HG02571 (cell line): Measurements from ENCODE around the gene FASTK.
A peak's percentile ranks its signal among the peaks of the same experiment; 100 is the strongest.

Experiments
- ATAC-seq: cut with Tn5 transposase; IDR thresholded peaks from one replicate; pipeline ENCODE4 v1.9.1; 2021; ENCODE audit warnings: mild to moderate bottlenecking, moderate library complexity; ENCODE audit not compliant: unreplicated experiment

Gene FASTK

DNA sequence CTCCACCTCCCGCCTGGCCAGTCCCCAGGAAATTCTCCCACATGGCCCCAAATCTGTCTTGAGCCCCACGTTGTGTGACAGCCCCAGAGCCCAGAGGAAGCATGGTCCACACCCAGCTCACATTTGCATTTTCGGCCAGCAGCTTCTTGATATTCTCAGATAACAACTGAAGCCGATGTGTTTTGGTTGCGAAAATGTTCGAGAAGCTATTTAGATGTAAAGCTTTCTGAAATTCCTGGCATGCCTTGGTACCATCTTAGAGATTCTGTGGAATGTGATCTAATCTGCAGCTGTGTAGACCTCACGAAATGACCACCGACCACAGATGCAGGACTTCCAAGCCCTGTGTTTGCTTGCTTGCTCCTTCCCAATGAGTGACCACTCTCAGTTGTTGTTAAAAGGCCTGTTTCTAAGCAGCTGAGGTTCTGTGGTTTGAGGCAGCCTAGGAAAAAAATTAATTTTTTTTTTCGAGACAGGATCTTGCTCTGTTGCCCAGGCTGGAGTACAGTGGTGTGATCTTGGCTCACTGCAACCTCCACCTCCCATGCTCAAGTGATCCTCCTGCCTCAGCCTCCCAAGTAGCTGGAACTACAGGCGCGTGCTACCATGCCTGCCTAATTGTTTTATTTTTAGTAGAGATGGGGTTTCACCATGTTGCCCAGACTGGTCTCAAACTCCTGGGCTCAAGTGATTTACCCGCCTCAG lies 12.4 kb downstream of the FASTK start:
- ATAC-seq = no peak

GRCh38 chr7:151066273-151066974 lies 14.2 kb downstream of the FASTK start:
- ATAC-seq = no peak

DNA sequence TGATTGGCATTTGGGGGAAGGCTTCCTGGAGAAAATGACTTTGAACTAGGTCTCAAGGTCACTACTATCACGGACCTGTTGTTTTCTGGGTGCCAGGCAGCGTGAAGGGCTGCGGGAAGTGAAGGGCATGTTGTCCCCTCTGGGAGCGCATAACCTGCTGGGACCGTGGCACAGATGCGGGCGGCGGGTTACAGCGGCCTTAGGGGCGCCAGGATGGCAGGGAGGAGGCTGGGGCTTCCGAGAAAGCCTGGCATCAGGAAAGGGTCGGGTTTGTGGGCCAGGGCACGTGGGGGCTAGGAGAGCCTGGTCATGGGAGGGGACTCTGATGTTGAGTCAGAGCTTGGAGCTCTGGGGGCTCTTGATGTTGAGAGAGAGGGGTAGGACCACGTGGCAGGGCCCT lies 15.1 kb downstream of the FASTK start:
- no peak for ATAC-seq

- ATAC-seq = no peak
Measured at GRCh38 chr7:151064993-151065392, 15.6 kb downstream of the FASTK start.

DNA sequence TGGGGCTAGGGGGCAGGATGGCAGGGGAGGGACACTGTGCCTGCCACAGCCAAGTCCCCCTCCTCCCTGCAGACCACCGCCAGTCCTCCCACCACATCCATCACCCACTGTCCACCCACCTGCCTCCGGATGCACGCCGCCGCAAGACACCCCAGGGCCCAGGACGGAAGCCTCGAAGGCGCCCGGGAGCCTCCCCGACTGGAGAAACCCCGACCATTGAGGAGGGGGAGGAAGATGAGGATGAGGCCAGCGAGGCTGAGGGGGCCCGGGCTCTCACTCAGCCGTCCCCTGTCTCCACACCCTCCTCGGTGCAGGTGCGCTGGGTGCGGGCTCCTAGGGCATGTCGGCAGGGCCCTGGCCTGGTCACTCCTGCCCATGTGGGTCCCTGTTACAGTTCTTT lies 16.2 kb downstream of the FASTK start:
- no peak for ATAC-seq

GRCh38 chr7:151063212-151063561 lies 17.4 kb downstream of the FASTK start:
- ATAC-seq = no peak

DNA sequence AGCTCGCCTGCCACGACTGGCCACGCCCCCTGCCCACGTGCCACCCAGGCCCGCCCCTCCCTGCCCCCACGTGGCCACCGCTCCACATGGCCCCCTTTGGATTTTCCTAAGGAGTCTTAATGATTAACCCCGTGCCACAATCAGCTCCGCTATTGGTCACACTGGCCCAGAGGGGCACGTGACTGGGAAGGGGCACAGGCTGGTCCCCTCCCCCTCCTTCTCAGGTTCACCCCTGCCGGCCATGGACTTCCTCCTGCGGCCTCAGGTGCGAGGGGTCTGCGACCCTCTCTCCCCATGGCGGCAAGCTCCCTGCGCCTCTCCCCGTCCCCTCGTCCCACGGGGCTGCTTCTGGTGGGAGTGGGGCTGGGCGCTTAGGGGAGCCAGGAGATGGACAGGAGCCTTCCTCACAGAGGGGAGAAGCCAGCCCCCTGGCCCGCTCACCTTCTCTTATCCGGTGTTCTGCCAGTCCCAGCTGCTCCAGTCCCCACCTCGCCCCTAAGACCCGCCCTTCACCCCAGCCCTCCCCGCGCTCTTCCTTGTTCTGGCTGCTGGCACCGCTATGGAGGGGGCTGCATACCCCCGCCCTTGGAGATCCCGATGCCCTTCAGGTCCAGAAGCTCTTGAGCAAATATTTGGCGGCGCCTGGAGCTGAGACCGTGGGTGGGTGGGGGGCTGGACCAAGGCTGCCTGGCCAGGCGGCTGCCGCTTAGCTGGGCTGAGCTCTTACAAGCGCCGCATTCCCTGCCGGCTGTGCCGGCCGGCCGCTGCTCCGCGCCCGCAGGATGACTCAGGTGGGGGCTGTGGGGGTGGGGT lies 18.0 kb downstream of the FASTK start:
- no peak for ATAC-seq

DNA sequence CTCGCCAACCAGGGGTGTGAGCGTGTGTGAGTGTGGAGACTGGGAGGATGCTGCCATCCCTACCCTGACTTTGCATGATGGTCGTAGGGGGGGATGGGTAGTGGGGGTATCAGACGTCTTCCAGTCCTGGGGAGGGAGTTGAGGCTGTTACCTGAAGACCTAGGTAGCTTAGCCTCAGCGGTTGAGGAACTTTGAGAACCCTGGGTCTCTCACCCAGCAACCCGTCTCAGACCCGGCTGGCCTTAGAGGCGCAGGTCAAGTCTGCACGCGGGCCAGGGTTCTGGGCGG lies 18.6 kb downstream of the FASTK start:
- no peak for ATAC-seq

- ATAC-seq = no peak
Measured at GRCh38 chr7:151061213-151062110, 19.1 kb downstream of the FASTK start.

DNA sequence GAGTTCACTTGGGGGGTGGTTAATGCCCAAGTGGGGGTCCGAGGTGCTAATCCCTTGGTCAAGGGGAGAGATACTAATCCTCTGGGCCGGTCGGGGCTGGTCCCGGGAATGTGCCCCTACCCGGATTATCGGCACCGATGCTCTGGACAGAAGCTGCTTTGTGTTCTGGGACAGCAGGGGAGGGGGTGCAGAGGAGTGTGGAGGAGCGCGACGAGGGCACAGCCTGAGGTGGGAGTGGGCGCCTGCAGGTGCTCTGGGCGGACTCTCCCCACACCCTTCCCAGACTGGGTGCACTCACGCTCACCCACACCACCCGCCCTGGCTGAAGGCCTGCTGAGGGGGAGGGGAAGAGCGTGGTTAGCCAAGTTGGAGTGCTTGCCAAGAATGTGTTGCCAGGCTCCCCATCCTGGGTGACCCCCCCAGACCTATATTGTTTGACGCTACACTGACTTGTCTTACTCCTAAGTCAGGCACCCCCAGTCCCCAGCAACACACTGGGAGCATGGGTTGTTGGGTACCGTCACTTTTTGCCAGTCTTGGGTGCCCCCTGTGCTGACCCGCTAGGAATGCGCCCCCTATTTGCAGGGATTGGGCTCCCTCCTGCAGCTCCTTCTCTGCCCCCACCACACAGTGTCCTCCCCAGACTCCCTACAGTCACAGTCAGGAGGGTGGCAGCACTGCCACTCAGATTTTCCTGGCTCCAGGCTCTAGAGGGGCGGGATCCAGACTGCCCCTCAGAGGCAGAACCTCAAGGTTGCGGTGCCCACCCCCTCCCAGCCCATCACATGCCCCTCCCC lies 20.0 kb downstream of the FASTK start:
- ATAC-seq = no peak

DNA sequence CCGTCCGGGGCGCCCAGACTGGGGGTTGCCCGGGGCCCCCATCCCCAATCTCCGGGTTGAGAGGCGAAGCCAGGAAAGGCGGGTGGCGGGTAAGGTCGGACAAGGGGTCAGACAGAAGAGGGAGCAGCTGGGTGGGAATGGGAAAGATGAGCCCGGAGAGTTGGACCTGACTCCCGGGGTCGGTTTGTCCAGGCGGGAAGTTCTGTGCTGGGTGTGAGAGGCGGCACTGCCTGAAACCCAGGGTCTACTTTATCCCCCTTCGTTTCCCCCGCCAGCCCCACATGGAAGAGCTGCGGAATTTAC lies 20.5 kb downstream of the FASTK start:
- ATAC-seq = no peak

GRCh38 chr7:151059367-151060112 lies 21.1 kb downstream of the FASTK start, which contains the start of gene SLC4A2:
TSS of gene SLC4A2 (plus strand) at chr7:151059589. CDS start at chr7:151061988, 2,399 bp downstream.
- peak; percentile 33 for ATAC-seq

- ATAC-seq = no peak
Measured at GRCh38 chr7:151058781-151059366, 21.7 kb downstream of the FASTK start.

GRCh38 chr7:151057989-151058780 lies 22.4 kb downstream of the FASTK start:
- peak; percentile 83 for ATAC-seq

DNA sequence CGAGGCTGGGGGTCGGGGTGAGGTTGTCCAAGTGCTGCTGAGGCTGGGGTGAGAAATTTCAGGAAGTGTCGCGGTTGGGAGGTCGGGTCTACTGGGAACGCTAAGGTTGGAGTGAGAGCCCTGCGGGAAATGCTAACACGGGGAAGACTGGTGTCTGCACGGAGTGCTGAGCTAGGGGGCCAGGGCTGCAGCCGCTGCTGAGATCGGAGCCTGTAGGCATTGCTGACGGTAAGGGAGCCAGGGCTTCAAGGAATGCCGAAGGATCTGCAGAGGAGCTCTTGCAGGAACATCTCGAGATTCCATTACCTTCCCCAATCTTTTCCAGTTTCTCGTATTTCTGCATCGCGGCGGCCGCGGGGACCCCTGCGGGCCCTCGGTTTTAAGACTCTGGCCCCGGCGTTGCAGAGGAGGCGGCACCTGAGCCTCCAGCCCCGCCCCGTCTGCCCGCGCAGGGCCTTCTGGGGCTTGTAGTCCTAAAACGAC lies 23.1 kb downstream of the FASTK start, which contains the start of gene CDK5:
TSS of gene CDK5 (minus strand) at position 392 of the 483 bp plus-strand sequence. CDS start at position 343, 49 bp downstream.
- peak; percentile 7 for ATAC-seq

DNA sequence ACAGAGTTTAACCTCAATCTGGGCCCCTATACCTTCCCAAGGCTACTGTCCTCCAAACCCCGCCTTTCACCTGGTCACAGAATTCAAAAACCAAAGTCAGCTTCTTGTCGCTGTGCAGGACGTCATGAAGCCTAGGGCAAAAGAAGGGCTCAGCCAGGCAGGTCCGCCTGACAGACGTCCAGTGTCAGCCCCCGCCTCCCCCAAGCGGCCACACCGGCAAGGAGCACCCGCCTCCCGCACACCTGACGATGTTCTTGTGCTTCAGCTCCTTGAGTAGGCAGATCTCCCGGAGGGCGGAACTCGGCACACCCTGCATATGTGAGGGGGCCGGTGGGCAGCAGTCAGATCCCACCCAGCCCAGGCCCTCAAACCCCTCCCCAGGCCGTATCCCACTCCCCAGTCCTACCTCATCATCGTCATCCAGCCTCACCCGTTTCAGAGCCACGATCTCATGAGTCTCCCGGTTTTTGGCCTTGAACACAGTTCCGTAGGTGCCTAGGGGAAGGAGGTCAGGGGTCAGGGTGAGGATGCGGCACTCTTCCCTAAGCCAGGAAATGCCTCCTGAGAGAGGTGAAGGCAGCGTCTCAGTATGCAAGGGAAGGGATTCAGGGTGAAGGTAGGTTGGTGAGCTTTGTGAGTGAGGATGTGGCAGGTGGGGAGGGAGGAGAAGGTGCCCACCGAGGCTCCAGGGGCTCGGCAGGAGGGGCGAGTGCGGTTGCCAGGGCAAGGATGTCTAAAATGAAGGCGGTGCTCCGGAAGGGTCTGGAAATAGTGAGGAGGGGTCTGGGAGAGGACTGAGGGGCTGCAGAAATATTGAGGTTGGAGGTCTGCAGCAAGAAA lies 23.7 kb downstream of the FASTK start:
- ATAC-seq = no peak

- no peak for ATAC-seq
Measured at GRCh38 chr7:151056283-151056665, 24.3 kb downstream of the FASTK start.
